Spleen (tissue), 11 donors: ENCODE data around the gene LETMD1. TPM values are rescaled to one million over a fixed set of nuclear protein-coding genes. Genes with fewer than 3 reads are reported as not detected.

ENCODE experiments used
- DNase-seq: peaks from one replicate; pipeline ENCODE4 v3.0.0-alpha.2; 2020
- H3K27ac ChIP-seq, 8 donors: fragments of 200-600 bp; sonication (generic) in 7 of 8; 1 replicate in 4 of 8; 2 replicates in 4 of 8; pipeline versions ENCODE4 v1.5.0 to v1.8.0; 2016 to 2021; ENCODE audit warnings: inconsistent platforms in 4 of 8, mild to moderate bottlenecking in 4 of 8, moderate library complexity in 1 of 8
- H3K27me3 ChIP-seq, 7 donors: fragments of 200-600 bp; sonication (generic) in 6 of 7; replicated peaks in 1 of 7; 1 replicate in 4 of 7; 2 replicates in 3 of 7; pipeline versions ENCODE4 v1.5.0 to v1.8.0; 2016 to 2021; ENCODE audit warnings: inconsistent platforms in 3 of 7, mild to moderate bottlenecking in 1 of 7
- H3K36me3 ChIP-seq, 6 donors: fragments of 200-600 bp; sonication (generic) in 5 of 6; 1 replicate in 4 of 6; 2 replicates in 2 of 6; pipeline versions ENCODE4 v1.5.0 to v1.8.0; 2016 to 2021; ENCODE audit warnings: inconsistent platforms in 2 of 6
- H3K4me1 ChIP-seq, 6 donors: fragments of 200-600 bp; sonication (generic) in 5 of 6; 1 replicate in 3 of 6; 2 replicates in 3 of 6; pipeline versions ENCODE4 v1.5.0 to v1.8.0; 2016 to 2021; ENCODE audit warnings: inconsistent platforms in 3 of 6
- H3K4me3 ChIP-seq, 8 donors: fragments of 200-600 bp; sonication (generic) in 7 of 8; 1 replicate in 4 of 8; 2 replicates in 4 of 8; pipeline versions ENCODE4 v1.5.0 to v1.8.0; 2016 to 2021; ENCODE audit warnings: inconsistent platforms in 4 of 8, mild to moderate bottlenecking in 4 of 8, moderate library complexity in 2 of 8
- H3K9me3 ChIP-seq, 8 donors: fragments of 200-600 bp; sonication (generic) in 7 of 8; 1 replicate in 4 of 8; 2 replicates in 4 of 8; pipeline versions ENCODE4 v1.5.0 to v1.8.0; 2016 to 2021; ENCODE audit warnings: inconsistent platforms in 4 of 8
- POLR2A ChIP-seq, 3 donors: fragments of 450-650 bp; IDR thresholded peaks; one replicate each; pipeline ENCODE4 v1.5.1; 2017; ENCODE audit warnings: antibody characterized with exemption in 3 of 3, mild to moderate bottlenecking in 1 of 3
- POLR2AphosphoS5 ChIP-seq, 3 donors: sonication (generic); formaldehyde crosslinking; IDR thresholded peaks; one replicate each; pipeline ENCODE4 v1.5.1; 2017; ENCODE audit warnings: antibody characterized with exemption in 3 of 3
- WGBS, 5 donors: extraction: QIAGEN DNeasy Blood & Tissue Kit in 3 of 5; methylation state at CpG; one replicate each; pipeline versions ENCODE4 v1.1.5 to v1.1.7; 2013 to 2018; 5-methylcytosine and 5-hydroxymethylcytosine counted together
- intact Hi-C: fragments of 100-400 bp; cut with DNase I; formaldehyde crosslinking; loops from one replicate; pipeline ENCODE4 v1.15.0; 2023; ENCODE audit warnings: low total_unique reads
- polyA plus RNA-seq, 3 donors: library from polyadenylated mRNA; stranded (reverse); fragments of 200-250 nt; gene quantifications; one replicate each; pipeline ENCODE4 v1.2.1, GENCODE V29; 2013
- total RNA-seq, 7 donors: library from RNA; depleted of rRNA in 3 of 7; stranded (reverse); fragments of >200 nt in 3 of 7; fragmentation: NEBNext Ultra II Directional in 4 of 7; extraction: Animal tissue kit (Norgen Biotek cat#: 25700) in 4 of 7; gene quantifications; one replicate each; pipeline versions ENCODE4 v1.1.0 to v1.2.1, GENCODE V29; 2016 to 2021
- TF ChIP-seq, protein P1 (sequence below), 11 experiments: fragments of 200-600 bp in 7 of 11; fragments of 450-650 bp in 4 of 11; sonication (generic) in 4 of 11; IDR thresholded peaks in 8 of 11; conservative IDR thresholded peaks in 3 of 11; 1 replicate in 7 of 11; 2 replicates in 4 of 11; pipeline versions ENCODE4 v1.4.0 to v1.8.0; 2016 to 2021; ENCODE audit warnings: antibody characterized with exemption in 11 of 11, inconsistent platforms in 4 of 11, mild to moderate bottlenecking in 1 of 11
- donor health status: healthy with polysubstance abuse.
- donor health status: DM: no; HTN: no; CAD: no; lungs with moderate emphysema.
- donor health status: DM: no; HTN: no; CAD: no.
- donor health status: Bipolar disorder and iron deficiency.
- donor health status: healthy.
- donor health status: DM: no; HTN: no; CAD: no.
- donor health status: DM: yes; HTN: yes; CAD: no.

LETMD1 gene
- total and polyA plus RNA-seq, 10 donors, result 51.4 to 85.2 (median 60.0) TPM

DNA sequence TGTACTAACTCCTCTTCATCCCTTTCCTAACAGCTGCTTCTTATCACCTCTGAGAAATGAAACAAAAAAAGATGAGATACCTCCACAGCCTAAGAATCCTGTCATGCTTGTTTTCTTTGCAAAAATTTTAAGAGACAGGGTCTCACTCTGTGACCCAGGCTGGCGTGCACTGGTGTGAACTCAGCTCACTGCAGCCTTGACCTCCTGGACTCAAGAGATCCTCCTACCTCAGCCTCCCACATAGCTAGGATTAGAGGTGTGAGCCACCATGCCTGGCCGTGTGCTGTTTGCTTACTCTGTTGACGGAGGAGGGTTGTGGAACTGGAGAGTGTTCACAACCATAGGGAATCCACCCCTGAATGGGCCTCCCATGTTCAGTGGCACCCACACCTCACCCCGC, 19.1 kb downstream of the LETMD1 start:
- no peaks in the 10 kb centered on the region for H3K4me1 ChIP-seq
- H3K36me3 ChIP-seq, result peaks cover 4 to 100% (median 82%) of the 10 kb centered on the region in 6 donors
- WGBS, 5 donors, result 89 to 98% (median 92%) methylated on average over 4 of the region's 4 CpGs
- DNase-seq, result no peak
- no peaks in the 10 kb centered on the region for H3K27me3 ChIP-seq
- TF ChIP-seq POLR2AphosphoS5 (IDR thresholded peaks at IDR 0.05), result no peak
- TF ChIP-seq POLR2A (IDR thresholded peaks at IDR 0.05), result no peak
- TF ChIP-seq, protein P1, sequence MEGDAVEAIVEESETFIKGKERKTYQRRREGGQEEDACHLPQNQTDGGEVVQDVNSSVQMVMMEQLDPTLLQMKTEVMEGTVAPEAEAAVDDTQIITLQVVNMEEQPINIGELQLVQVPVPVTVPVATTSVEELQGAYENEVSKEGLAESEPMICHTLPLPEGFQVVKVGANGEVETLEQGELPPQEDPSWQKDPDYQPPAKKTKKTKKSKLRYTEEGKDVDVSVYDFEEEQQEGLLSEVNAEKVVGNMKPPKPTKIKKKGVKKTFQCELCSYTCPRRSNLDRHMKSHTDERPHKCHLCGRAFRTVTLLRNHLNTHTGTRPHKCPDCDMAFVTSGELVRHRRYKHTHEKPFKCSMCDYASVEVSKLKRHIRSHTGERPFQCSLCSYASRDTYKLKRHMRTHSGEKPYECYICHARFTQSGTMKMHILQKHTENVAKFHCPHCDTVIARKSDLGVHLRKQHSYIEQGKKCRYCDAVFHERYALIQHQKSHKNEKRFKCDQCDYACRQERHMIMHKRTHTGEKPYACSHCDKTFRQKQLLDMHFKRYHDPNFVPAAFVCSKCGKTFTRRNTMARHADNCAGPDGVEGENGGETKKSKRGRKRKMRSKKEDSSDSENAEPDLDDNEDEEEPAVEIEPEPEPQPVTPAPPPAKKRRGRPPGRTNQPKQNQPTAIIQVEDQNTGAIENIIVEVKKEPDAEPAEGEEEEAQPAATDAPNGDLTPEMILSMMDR (IDR thresholded peaks at IDR 0.05 in 8 of 11, conservative IDR thresholded peaks at IDR 0.05 in 3 of 11), result no peak
- H3K27ac ChIP-seq, result no peak overlapping the region
- no peaks in the 10 kb centered on the region for H3K9me3 ChIP-seq
- no peak overlapping the region for H3K4me3 ChIP-seq
- intact Hi-C loops, result no loop called here

DNA sequence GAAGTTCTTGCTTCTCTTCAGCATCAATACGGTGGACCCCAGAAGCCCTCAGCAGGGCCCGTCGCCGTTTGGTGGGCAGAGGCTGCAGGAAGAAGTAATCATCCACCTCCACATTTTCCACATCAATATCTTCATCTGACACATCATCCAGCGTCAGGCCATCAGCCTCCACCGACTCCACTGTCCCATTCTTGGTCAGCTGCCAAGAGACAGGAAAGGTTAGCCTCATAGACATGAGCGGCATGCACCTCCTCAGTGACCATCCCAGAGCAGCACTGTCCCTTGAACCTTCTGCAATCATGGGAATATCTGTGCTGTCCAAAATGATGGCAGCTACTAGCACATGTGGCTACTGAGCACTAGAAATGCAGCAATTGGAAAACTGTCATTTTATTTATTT, 19.6 kb downstream of the LETMD1 start:
- DNase-seq, result no peak
- Histone ChIP-seq H3K4me3 (no peak overlapping the region), H3K27me3 (no peaks in the 10 kb centered on the region), H3K36me3 (peaks cover 4 to 100% (median 82%) of the 10 kb centered on the region in 6 donors), H3K4me1 (no peaks in the 10 kb centered on the region), H3K9me3 (no peaks in the 10 kb centered on the region), H3K27ac (no peak overlapping the region)
- intact Hi-C loops, result no loop called here
- WGBS, 5 donors, result 78 to 97% (median 88%) methylated on average over 7 of the region's 7 CpGs
- TF ChIP-seq POLR2AphosphoS5 (IDR thresholded peaks at IDR 0.05) (no peak), POLR2A (IDR thresholded peaks at IDR 0.05) (no peak)
- TF ChIP-seq, protein P1 (IDR thresholded peaks at IDR 0.05 in 8 of 11, conservative IDR thresholded peaks at IDR 0.05 in 3 of 11), result no peak

DNA sequence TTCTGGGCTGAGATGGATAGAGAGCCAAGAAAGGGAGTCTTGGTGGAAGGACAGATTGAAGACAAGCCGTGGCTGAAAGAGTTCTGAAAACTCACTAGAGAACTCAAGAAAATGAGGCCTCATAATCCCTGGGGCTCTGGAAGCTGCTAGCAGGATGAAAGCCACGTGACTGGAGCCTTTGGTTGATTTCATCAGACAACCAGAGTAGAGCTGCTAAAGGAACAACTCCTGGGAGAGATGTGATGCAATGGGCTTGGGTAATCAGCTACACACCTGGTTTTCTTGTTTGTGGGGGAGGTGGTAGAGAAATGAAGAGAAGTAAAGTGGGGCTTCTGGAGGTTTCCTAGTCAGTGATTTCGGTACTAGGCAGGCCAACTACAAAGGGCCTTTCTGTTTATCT, 21.9 kb downstream of the LETMD1 start:
- intact Hi-C loops, result no loop called here
- no peak for DNase-seq
- H3K36me3 ChIP-seq, result peaks cover 4 to 100% (median 72%) of the 10 kb centered on the region in 6 donors
- H3K4me3 ChIP-seq, result no peak overlapping the region
- no peaks in the 10 kb centered on the region for H3K27me3 ChIP-seq
- H3K9me3 ChIP-seq, result no peaks in the 10 kb centered on the region
- no peak overlapping the region for H3K27ac ChIP-seq
- 72 to 88% (median 75%) methylated on average over 3 of the region's 3 CpGs for WGBS, 5 donors
- H3K4me1 ChIP-seq, result no peaks in the 10 kb centered on the region
- TF ChIP-seq, protein P1 (IDR thresholded peaks at IDR 0.05 in 8 of 11, conservative IDR thresholded peaks at IDR 0.05 in 3 of 11), result no peak
- TF ChIP-seq POLR2A (IDR thresholded peaks at IDR 0.05), result no peak
- TF ChIP-seq POLR2AphosphoS5 (IDR thresholded peaks at IDR 0.05), result no peak

DNA sequence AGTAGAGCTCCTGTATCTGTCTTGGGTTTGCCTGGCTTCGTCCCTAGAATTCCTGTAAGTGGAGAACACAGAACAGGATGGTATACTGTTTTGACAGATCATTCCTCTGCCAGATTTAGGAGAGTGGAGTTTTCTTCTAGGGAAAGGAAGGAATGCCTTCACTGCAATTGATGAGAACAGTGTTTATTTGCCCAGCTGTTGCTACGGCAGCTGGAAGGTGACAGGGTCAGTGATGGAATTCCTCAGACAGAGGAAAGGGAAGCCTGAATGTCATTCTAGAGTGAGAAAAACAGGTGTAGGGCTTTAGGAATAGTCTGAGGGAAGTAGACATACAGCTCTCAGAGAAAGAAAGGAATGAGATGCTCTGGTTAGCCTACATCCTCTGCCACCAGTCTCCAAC, 23.5 kb downstream of the LETMD1 start:
- intact Hi-C loops, result no loop called here
- Histone ChIP-seq H3K27ac (no peak overlapping the region), H3K27me3 (no peaks in the 10 kb centered on the region), H3K4me1 (peaks cover 0 to 10% (median 4%) of the 10 kb centered on the region in 6 donors), H3K36me3 (peaks cover 4 to 97% (median 55%) of the 10 kb centered on the region in 6 donors), H3K4me3 (no peak overlapping the region), H3K9me3 (no peaks in the 10 kb centered on the region)
- no peak for DNase-seq
- 80 to 92% (median 87%) methylated on average over 2 of the region's 2 CpGs for WGBS, 5 donors
- TF ChIP-seq, protein P1 (IDR thresholded peaks at IDR 0.05 in 8 of 11, conservative IDR thresholded peaks at IDR 0.05 in 3 of 11), result no peak
- TF ChIP-seq POLR2AphosphoS5 (IDR thresholded peaks at IDR 0.05) (no peak), POLR2A (IDR thresholded peaks at IDR 0.05) (no peak)
